Fibroblast of pulmonary artery (primary cell): ENCODE results near the gene GRK2.
A peak's percentile ranks its signal among the peaks of the same experiment; 100 is the strongest.

Experiments used
- DNase-seq: peaks from one replicate; pipeline ENCODE4 v3.0.0-alpha.2; 2010; ENCODE audit warnings: low read depth
- H3K4me3 ChIP-seq: replicated peaks from 2 replicates; pipeline ENCODE4 v1.5.1; 2011; ENCODE audit warnings: low read depth, mild to moderate bottlenecking, control low read depth, low read length, moderate library complexity
- TF ChIP-seq, protein P1 (sequence below): IDR thresholded peaks from 2 replicates; pipeline ENCODE4 v1.5.1; 2011; ENCODE audit warnings: mild to moderate bottlenecking, control low read depth, low read length, inconsistent platforms; ENCODE audit errors: missing control alignments

Gene GRK2

GRCh38 chr11:67247946-67248550 is 18.2 kb upstream of the GRK2 start:
- no peak overlapping the region for H3K4me3 ChIP-seq
- DNase-seq = no peak
- TF ChIP-seq, protein P1, sequence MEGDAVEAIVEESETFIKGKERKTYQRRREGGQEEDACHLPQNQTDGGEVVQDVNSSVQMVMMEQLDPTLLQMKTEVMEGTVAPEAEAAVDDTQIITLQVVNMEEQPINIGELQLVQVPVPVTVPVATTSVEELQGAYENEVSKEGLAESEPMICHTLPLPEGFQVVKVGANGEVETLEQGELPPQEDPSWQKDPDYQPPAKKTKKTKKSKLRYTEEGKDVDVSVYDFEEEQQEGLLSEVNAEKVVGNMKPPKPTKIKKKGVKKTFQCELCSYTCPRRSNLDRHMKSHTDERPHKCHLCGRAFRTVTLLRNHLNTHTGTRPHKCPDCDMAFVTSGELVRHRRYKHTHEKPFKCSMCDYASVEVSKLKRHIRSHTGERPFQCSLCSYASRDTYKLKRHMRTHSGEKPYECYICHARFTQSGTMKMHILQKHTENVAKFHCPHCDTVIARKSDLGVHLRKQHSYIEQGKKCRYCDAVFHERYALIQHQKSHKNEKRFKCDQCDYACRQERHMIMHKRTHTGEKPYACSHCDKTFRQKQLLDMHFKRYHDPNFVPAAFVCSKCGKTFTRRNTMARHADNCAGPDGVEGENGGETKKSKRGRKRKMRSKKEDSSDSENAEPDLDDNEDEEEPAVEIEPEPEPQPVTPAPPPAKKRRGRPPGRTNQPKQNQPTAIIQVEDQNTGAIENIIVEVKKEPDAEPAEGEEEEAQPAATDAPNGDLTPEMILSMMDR = no peak

DNA sequence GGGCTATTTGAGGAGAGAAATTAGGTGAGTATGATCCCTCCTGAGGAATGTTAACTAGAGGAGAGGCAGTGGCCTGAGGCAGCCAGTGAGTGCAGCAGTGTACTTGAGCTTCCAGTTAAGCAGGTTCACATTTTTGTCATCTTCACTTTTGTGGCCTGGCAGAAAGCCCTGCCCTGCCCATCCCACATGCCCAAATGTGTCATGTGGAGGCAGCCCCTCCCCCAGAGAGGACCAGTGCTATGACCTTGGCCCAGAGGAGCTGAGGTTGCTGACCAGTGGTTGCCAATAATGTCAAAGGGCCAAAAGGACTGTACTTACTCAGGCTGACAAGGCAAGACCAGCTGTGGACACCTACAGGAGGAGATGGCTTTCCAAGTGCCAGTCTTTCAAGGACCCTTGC is 17.6 kb upstream of the GRK2 start:
- TF ChIP-seq, protein P1 = no peak
- no peak overlapping the region for H3K4me3 ChIP-seq
- DNase-seq = no peak

DNA sequence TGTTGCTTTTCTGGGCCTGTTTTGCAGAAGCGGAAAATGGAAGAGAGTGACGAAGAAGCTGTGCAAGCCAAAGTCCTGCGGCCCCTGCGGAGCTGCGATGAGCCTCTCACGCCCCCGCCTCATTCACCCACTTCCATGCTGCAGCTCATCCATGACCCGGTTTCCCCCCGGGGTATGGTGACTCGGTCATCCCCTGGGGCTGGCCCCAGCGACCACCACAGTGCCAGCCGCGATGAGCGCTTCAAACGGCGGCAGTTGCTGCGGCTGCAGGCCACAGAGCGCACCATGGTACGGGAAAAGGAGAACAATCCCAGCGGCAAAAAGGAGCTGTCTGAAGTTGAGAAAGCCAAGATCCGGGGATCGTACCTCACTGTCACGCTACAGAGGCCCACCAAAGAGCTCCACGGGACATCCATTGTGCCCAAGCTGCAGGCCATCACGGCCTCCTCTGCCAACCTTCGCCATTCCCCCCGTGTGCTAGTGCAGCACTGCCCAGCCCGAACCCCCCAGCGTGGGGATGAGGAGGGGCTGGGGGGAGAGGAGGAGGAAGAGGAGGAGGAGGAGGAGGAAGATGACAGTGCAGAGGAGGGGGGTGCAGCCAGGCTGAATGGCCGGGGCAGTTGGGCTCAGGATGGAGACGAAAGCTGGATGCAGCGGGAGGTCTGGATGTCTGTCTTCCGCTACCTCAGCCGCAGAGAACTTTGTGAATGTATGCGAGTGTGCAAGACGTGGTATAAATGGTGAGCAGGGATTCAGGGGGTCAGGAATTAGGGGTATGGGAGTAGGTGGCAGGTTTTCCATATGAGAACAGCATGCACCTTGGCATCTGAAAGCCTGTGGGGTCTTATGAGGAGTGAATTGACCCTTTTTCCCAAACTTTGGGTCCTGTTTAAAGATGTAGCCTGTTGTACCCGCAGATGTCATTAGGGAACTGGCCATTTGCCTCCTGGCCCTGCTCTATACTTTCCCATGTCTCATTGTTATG is 15.9 kb upstream of the GRK2 start:
- no peak for DNase-seq
- H3K4me3 ChIP-seq = no peak overlapping the region
- TF ChIP-seq, protein P1 = no peak

GRCh38 chr11:67251841-67252240 is 14.4 kb upstream of the GRK2 start:
- DNase-seq = no peak
- TF ChIP-seq, protein P1 = no peak

DNA sequence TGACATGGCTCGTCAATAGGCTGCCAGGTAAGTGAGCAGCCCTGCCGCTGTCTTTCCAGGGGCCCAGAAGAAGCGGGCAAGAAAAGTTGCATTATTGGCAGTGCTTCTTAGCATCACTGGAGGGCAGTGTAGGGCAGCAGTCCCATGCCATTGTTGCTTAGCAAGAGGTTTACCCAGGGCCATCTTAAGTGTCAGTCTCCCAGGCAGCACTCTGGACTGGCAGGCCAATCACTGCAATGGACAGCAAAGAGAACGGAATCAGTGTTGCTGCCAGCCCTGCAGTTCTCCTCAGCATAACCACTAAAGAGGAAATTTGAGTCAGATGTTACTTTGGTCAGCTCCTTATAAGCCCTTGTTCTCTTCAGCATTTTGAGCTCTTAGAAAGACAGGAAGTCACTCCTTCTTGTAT is 13.4 kb upstream of the GRK2 start:
- peak; percentile 63 for DNase-seq
- H3K4me3 ChIP-seq = no peak overlapping the region
- TF ChIP-seq, protein P1 = peak; percentile 48

More at GRCh38 chr11:67251841-67252240, 14.4 kb upstream of the GRK2 start:
- H3K4me3 ChIP-seq = no peak overlapping the region

DNA sequence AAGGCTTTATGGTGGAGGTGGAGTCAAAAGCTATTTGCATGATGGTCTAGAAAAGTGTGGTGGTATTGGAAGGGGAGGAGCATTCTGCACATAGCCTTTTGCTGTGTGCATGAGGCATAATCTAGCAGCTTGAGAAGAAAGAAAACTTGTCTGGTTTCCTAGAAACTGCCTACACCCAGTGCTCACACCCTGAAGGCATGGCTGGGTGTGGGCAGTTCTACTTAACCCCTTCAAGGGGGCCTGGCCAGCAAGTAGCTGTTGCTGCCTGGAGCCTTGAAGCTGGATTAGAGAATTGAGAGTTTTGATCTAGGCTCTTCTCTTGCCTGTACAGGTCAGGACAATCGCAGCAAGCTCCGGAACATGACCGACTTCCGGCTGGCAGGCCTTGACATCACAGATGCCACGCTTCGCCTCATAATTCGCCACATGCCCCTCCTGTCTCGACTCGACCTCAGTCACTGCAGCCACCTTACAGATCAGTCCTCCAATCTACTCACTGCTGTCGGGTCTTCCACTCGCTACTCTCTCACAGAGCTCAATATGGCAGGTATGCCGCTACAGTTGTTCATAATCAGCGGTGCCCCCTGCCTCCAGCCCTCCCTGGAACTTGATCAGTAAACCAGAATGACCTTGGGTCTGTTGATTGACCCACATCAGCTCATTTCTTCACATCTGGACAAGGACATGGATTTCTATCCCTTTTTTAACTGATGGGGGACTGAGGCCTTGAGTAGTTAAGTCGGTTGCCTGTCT is 12.2 kb upstream of the GRK2 start:
- TF ChIP-seq, protein P1 = no peak
- no peak for DNase-seq
- no peak overlapping the region for H3K4me3 ChIP-seq
